GM13976 (cell line): ENCODE results near the gene TMSB4X.

Experiments used
- DNase-seq: peaks from one replicate; pipeline ENCODE4 v3.0.0; 2012; ENCODE audit warnings: low spot score
- in situ Hi-C: fragments of 300-500 bp; cut with MboI; formaldehyde crosslinking; loops from one replicate; pipeline ENCODE4 v1.12.0; 2022; ENCODE audit warnings: low sequenced_read_pairs, mixed read lengths, inconsistent platforms; ENCODE audit not compliant: unreplicated experiment
- TF ChIP-seq, protein P1 (sequence below): IDR thresholded peaks from 2 replicates; pipeline ENCODE4 v1.5.1; 2012; ENCODE audit warnings: borderline replicate concordance, mild to moderate bottlenecking; ENCODE audit not compliant: insufficient read depth; ENCODE audit errors: extremely low read depth, missing control alignments, control extremely low read depth

The TMSB4X gene

DNA sequence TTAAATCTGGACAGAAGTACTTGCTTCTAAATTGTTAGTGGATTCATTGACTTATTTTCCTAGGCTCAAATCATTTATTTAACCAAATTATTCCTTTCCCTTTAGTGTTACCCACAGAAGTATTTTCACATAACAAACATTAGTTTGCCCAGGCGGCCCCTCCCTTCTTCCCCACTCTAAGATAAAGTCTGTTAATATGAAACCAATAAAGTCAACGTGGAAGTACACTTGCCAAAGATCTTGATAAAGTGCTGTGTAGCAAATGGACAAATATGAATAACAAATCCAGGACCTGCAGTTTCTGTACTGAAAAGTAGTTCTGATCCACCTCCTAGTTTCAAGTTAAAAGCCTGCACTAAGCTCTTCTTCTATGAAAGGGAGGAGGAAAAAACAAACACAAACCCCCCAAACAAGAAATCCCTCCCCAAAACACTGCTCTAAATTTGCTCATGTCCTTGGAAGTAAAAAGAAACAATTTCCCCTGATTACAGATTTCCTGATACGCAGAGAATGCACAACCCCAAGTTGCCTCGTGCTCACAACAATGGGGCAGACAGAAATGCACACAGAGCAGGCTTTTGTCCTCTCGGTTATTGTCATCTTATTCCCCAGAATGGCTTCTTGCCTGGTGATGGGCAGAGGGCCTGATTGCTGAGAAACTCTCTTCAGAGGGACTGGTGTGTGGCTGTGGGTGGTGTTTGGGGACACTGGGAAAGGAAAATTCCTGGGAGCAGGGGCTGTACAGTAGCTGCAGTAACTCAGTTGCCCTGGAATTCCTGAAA, 23.2 kb downstream of the TMSB4X start:
- DNase-seq = no peak
- in situ Hi-C loops = loop anchor here (25.0 kb wide), 1 partner anchor 264 kb away; no protein-coding TSS in a partner anchor
- TF ChIP-seq, protein P1, sequence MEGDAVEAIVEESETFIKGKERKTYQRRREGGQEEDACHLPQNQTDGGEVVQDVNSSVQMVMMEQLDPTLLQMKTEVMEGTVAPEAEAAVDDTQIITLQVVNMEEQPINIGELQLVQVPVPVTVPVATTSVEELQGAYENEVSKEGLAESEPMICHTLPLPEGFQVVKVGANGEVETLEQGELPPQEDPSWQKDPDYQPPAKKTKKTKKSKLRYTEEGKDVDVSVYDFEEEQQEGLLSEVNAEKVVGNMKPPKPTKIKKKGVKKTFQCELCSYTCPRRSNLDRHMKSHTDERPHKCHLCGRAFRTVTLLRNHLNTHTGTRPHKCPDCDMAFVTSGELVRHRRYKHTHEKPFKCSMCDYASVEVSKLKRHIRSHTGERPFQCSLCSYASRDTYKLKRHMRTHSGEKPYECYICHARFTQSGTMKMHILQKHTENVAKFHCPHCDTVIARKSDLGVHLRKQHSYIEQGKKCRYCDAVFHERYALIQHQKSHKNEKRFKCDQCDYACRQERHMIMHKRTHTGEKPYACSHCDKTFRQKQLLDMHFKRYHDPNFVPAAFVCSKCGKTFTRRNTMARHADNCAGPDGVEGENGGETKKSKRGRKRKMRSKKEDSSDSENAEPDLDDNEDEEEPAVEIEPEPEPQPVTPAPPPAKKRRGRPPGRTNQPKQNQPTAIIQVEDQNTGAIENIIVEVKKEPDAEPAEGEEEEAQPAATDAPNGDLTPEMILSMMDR = no peak

DNA sequence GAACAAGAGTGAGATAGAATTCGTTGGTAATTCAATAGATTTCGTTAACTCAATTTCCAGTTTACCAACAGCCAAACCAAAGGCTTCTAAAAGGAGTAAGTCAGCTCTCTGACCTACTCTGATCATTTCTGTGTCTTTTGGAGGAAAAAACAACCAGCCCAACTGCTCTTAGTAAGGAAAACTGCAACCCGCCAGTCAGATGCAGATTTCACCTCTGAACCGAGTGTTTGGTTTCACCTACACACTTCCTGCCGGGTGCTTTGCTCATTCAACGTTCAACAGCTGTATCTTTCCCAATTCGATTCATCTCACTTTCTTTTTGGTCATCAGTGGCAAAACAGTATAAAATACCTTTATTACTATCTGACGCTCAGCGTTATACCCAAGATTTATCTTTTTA, 24.5 kb downstream of the TMSB4X start:
- TF ChIP-seq, protein P1 = no peak
- DNase-seq = no peak
- in situ Hi-C loops = loop anchor here (25.0 kb wide), 1 partner anchor 263 kb away; no protein-coding TSS in a partner anchor

DNA sequence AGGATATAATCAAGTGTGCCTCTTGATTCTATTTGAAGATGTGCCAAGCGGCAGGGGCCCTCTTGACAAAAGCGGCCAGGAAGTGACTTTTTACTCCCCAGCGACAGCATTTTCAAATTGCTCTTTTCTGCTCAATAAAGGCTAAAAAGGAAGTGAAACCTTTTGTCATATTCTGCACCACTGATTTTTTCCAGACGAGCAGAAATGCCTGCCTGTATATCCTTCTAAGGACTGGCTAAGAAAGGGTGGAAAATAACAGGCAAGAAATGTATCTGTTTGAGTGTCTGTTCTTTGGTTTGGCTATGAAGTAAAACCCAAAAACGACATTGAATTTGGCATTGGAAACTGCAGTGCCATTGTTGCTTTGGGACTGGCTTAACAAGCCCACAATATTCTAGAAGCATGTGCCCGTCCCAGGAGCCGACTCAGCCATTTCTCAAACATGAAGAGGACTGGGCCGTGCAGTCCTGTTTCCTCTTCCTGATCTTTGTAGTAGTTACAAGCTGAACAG, 25.4 kb downstream of the TMSB4X start:
- no peak for DNase-seq
- in situ Hi-C loops = loop anchor here (5.0 kb wide), 1 partner anchor 87 kb away; no protein-coding TSS in a partner anchor
- TF ChIP-seq, protein P1 = no peak

DNA sequence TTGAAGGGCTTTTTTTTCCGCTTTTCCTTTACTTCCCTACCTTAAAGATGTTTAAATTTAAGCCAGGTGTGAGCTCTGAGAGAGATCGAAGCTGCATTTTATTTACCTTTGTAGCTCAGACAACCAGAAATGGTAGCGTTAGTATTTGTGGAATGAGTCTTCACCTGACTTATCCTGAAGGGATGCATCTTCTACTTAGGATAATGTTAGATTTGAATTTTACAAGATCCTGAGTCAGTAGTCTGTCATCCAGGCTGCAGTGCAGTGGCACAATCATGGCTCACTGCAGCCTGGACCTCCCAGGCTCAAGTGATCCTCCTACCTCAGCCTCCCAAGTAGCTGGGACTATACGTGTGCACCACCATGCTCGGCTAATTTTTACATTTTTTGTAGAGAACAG, 26.2 kb downstream of the TMSB4X start:
- DNase-seq = no peak
- in situ Hi-C loops = loop anchor here (5.0 kb wide), 1 partner anchor 86 kb away; no protein-coding TSS in a partner anchor
- TF ChIP-seq, protein P1 = no peak

DNA sequence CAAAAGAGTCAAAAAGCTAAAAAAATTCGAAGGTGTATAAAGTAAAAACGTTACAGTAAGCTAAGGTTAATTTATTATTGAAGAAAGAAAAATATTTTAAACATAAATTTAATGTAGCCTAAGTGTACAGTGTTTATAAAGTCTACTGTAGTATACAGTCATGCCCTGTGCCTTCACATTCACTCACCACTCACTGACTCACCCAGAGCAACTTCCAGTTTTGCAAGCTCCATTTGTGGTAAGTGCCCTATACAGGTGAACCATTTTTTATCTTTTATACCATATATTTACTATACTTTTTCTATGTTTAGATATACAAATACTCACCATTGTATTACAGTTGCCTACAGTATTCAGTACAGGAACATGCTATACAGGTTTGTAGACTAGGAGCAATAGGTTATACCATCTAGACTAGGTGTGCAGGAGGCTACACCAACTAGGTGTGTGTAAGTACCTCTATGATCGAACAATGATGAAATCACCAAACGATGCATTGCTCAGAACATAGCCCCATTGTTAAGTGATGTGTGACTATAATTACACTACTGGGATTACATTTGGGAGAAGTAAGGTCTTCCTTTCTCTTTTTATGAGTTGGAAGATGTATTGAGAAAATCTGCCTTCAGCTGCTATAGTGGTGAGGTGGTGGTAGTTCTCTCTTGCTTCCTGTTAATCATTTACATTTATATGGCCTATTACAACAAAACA, 27.2 kb downstream of the TMSB4X start:
- TF ChIP-seq, protein P1 = no peak
- no peak for DNase-seq
- in situ Hi-C loops = loop anchor here (5.0 kb wide), 1 partner anchor 85 kb away; no protein-coding TSS in a partner anchor

DNA sequence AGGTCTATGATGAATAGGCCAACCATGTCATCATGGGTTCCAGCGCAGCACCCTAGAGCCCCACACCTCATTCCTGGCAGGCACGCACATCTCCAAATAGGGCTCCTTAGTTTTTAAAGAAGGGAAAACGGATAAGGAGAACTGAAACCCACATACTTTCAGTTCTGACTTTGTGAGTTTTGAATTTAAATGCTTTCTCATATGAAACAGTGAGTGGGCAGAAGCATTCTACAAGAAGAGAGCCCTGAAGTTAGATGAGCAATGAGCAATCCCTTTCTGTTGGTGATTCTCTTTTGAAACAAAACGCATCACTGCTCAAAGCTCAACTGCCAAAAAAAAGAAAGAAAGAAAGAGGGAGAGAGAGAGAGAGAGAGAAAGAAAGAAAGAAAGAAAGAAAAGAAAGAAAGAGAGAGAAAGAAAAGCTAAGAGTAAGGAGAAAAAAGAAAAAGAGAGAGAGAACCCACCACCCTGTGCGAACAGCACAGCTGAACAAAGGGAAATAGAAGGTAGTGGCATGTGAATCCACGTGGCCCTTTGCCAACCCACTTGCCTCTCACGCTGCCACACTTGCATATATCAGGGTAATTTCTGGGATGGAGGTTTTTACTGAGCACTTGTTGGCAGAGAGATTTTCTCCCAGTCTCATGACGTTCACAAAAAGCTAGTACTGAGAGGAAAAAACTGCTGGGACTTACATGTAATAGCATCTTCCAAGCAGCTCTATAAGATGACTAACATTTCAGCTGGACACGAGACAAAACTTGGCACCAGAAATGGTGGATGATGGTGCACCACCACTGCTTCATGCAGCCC, 31.0 kb downstream of the TMSB4X start:
- TF ChIP-seq, protein P1 = no peak
- DNase-seq = peak; percentile 50
- in situ Hi-C loops = no loop called here
